PC-3 (cell line): ENCODE results near the gene EAF1.

Source experiments
- EZH2 ChIP-seq: fragments of 300-600 bp; sonication (generic); IDR thresholded peaks from one replicate; pipeline ENCODE4 v1.6.1; 2017; ENCODE audit warnings: antibody characterized with exemption, mild to moderate bottlenecking, low read length; ENCODE audit not compliant: unreplicated experiment
- EZH2phosphoT487 ChIP-seq: fragments of 300-600 bp; sonication (generic); IDR thresholded peaks from 2 replicates; pipeline ENCODE4 v1.6.1; 2018; ENCODE audit warnings: mild to moderate bottlenecking, antibody characterized with exemption, low read length, borderline replicate concordance
- TF ChIP-seq, protein P1 (sequence below): fragments of 300-600 bp; sonication (generic); conservative IDR thresholded peaks from 2 replicates; pipeline ENCODE4 v1.5.1; 2017; ENCODE audit warnings: antibody characterized with exemption, low read depth, mild to moderate bottlenecking, low read length

GRCh38 chr3:15391007-15391406 lies 36.4 kb upstream of the EAF1 start:
- TF ChIP-seq, protein P1, sequence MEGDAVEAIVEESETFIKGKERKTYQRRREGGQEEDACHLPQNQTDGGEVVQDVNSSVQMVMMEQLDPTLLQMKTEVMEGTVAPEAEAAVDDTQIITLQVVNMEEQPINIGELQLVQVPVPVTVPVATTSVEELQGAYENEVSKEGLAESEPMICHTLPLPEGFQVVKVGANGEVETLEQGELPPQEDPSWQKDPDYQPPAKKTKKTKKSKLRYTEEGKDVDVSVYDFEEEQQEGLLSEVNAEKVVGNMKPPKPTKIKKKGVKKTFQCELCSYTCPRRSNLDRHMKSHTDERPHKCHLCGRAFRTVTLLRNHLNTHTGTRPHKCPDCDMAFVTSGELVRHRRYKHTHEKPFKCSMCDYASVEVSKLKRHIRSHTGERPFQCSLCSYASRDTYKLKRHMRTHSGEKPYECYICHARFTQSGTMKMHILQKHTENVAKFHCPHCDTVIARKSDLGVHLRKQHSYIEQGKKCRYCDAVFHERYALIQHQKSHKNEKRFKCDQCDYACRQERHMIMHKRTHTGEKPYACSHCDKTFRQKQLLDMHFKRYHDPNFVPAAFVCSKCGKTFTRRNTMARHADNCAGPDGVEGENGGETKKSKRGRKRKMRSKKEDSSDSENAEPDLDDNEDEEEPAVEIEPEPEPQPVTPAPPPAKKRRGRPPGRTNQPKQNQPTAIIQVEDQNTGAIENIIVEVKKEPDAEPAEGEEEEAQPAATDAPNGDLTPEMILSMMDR, result no peak
- TF ChIP-seq EZH2 (no peak), EZH2phosphoT487 (no peak)
